GM23248 (cell line): ENCODE results near the gene CFAP119. TPM values are rescaled to one million over a fixed set of nuclear protein-coding genes. Genes with fewer than 3 reads are reported as not detected.

Experiments used
- DNase-seq: peaks from one replicate; pipeline ENCODE4 v3.0.0-alpha.2; 2015
- H2AFZ ChIP-seq: fragments of 200-600 bp; sonication (generic); 2 replicates; pipeline ENCODE4 v1.6.1; 2016; ENCODE audit warnings: antibody characterized with exemption
- H3F3A ChIP-seq: fragments of 200-600 bp; sonication (generic); 2 replicates; pipeline ENCODE4 v1.6.1; 2016; ENCODE audit warnings: mild to moderate bottlenecking, antibody characterized with exemption, mixed run types; ENCODE audit not compliant: insufficient read depth
- H3K27ac ChIP-seq: fragments of 200-600 bp; sonication (generic); 2 replicates; pipeline ENCODE4 v1.5.1; 2016; ENCODE audit warnings: mild to moderate bottlenecking
- H3K27me3 ChIP-seq: fragments of 200-600 bp; sonication (generic); replicated peaks from 2 replicates; pipeline ENCODE4 v1.6.1; 2016; ENCODE audit warnings: mild to moderate bottlenecking; ENCODE audit not compliant: insufficient read depth
- H3K36me3 ChIP-seq: fragments of 200-600 bp; sonication (generic); 2 replicates; pipeline ENCODE4 v1.6.1; 2016; ENCODE audit warnings: low read depth, mild to moderate bottlenecking
- H3K4me1 ChIP-seq: fragments of 200-600 bp; sonication (generic); 2 replicates; pipeline ENCODE4 v1.6.1; 2016; ENCODE audit warnings: mild to moderate bottlenecking; ENCODE audit not compliant: insufficient read depth
- H3K4me2 ChIP-seq: fragments of 200-600 bp; sonication (generic); one replicate; pipeline ENCODE4 v1.6.1; 2016; ENCODE audit warnings: mild to moderate bottlenecking; ENCODE audit not compliant: unreplicated experiment
- H3K4me3 ChIP-seq: fragments of 200-600 bp; sonication (generic); 2 replicates; pipeline ENCODE4 v1.5.1; 2016; ENCODE audit warnings: mild to moderate bottlenecking
- H3K79me2 ChIP-seq: fragments of 200-600 bp; sonication (generic); 2 replicates; pipeline ENCODE4 v1.6.1; 2016; ENCODE audit warnings: mild to moderate bottlenecking; ENCODE audit not compliant: insufficient read depth
- H3K9ac ChIP-seq: fragments of 200-600 bp; sonication (generic); 2 replicates; pipeline ENCODE4 v1.6.1; 2016; ENCODE audit warnings: mild to moderate bottlenecking
- H3K9me2 ChIP-seq: fragments of 200-600 bp; sonication (generic); 2 replicates; pipeline ENCODE4 v1.6.1; 2016; ENCODE audit warnings: mixed run types, mild to moderate bottlenecking, moderate library complexity; ENCODE audit not compliant: insufficient read depth
- H3K9me3 ChIP-seq: fragments of 200-600 bp; sonication (generic); one replicate; pipeline ENCODE4 v1.6.1; 2017; ENCODE audit warnings: low read depth
- H4K20me1 ChIP-seq: fragments of 200-600 bp; sonication (generic); 2 replicates; pipeline ENCODE4 v1.6.0; 2016; ENCODE audit not compliant: insufficient read depth
- EZH2 ChIP-seq: fragments of 200-600 bp; sonication (generic); IDR thresholded peaks from 2 replicates; pipeline ENCODE4 v1.6.1; 2018; ENCODE audit warnings: antibody characterized with exemption, mild to moderate bottlenecking; ENCODE audit not compliant: insufficient read depth, poor library complexity, severe bottlenecking
- EZH2phosphoT487 ChIP-seq: fragments of 200-600 bp; sonication (generic); IDR thresholded peaks from 2 replicates; pipeline ENCODE4 v1.6.1; 2018; ENCODE audit warnings: antibody characterized with exemption, moderate library complexity, mild to moderate bottlenecking, low read depth; ENCODE audit not compliant: insufficient read depth
- WGBS, 2 experiments: methylation state at CpG; one replicate each; pipeline ENCODE4 v1.1.6; 2015 to 2017; ENCODE audit warnings: low lambda C conversion rate in 2 of 2, low coverage in 1 of 2; ENCODE audit errors: missing lambda C conversion rate in 2 of 2; 5-methylcytosine and 5-hydroxymethylcytosine counted together
- in situ Hi-C: fragments of 300-500 bp; cut with MboI; formaldehyde crosslinking; loops from 2 replicates; pipeline ENCODE4 v1.15.0; 2020
- polyA plus RNA-seq: library from polyadenylated mRNA; unstranded; fragments of >200 nt; fragmentation: Nextera tagmentation; extraction: Ambion mirVana; gene quantifications from 2 replicates; pipeline ENCODE4 v1.2.1, GENCODE V29; 2016
- total RNA-seq: library from RNA; depleted of rRNA; stranded (reverse); fragments of >200 nt; shearing (Covaris generic); gene quantifications from 2 replicates; pipeline ENCODE4 v1.2.3, GENCODE V29; 2014

The CFAP119 gene
- total and polyA plus RNA-seq, 2 experiments from 2014 or later, result 2.7 to 4.6 TPM

DNA sequence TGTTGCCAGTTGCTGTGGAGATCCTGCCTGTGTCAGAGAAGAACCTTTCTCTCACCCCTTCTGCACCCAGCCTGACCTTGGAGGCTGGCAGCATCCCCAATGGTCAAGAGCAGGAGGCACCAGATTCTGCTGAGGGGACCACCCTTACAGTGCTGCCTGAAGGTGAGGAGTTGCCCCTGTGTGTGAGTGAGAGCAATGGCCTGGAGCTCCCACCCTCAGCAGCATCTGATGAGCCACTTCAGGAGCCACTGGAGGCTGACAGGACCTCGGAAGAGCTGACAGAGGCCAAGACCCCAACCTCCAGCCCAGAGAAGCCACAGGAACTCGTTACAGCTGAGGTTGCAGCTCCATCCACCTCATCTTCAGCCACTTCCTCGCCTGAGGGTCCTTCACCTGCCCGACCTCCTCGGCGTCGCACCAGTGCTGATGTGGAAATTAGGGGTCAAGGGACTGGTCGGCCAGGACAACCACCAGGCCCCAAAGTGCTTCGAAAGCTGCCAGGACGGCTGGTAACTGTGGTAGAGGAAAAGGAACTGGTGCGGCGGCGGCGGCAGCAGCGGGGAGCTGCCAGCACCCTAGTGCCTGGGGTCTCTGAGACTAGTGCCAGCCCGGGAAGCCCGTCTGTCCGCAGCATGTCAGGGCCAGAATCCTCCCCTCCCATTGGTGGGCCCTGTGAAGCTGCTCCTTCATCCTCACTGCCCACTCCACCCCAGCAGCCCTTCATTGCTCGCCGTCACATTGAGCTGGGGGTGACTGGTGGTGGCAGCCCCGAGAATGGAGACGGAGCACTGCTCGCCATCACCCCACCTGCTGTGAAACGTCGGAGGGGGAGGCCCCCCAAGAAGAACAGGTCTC, 23.8 kb downstream of the CFAP119 start:
- Histone ChIP-seq H3K27me3 (no peaks in the 10 kb centered on the region), H3K4me2 (no peak overlapping the region), H2AFZ (no peak overlapping the region), H3K27ac (no peak overlapping the region), H3K36me3 (peaks cover 49% of the 10 kb centered on the region), H3K79me2 (peaks cover 20% of the 10 kb centered on the region; the same call in 1 of the 2 replicates), H3F3A (peaks cover 14% of the 10 kb centered on the region), H3K9ac (no peak overlapping the region), H4K20me1 (no peaks in the 10 kb centered on the region), H3K9me3 (no peaks in the 10 kb centered on the region), H3K9me2 (no peaks in the 10 kb centered on the region), H3K4me3 (no peak overlapping the region), H3K4me1 (peaks cover 24% of the 10 kb centered on the region)
- WGBS, 2 experiments, result 92% methylated on average over 25 of the region's 25 CpGs
- no peak for TF ChIP-seq EZH2
- no peak for TF ChIP-seq EZH2phosphoT487
- in situ Hi-C loops, result no loop called here
- DNase-seq, result no peak

DNA sequence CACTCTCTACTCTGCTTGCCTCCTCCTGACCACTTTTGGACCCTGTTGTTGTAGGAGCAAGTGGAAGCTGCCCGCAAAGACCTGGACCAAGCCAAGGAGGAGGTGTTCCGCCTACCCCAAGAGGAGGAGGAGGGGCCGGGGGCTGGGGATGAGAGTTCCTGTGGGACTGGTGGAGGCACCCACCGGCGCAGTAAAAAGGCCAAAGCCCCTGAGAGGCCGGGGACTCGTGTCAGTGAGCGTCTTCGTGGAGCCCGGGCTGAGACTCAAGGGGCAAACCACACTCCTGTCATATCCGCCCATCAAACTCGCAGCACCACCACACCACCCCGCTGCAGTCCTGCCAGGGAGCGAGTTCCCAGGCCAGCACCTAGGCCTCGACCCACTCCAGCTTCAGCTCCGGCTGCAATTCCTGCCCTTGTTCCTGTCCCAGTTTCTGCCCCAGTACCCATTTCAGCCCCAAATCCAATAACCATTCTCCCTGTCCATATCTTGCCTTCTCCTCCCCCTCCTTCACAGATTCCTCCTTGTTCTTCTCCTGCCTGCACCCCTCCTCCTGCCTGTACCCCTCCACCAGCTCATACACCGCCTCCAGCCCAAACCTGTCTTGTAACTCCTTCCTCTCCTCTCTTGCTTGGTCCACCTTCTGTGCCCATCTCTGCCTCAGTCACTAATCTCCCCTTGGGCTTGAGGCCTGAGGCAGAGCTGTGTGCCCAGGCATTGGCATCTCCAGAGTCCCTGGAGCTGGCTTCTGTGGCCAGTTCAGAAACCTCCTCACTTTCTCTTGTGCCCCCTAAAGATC, 24.7 kb downstream of the CFAP119 start:
- no peak for TF ChIP-seq EZH2phosphoT487
- TF ChIP-seq EZH2, result no peak
- Histone ChIP-seq H3K9me3 (no peaks in the 10 kb centered on the region), H2AFZ (no peak overlapping the region), H3K4me1 (peaks cover 24% of the 10 kb centered on the region), H3K9ac (no peak overlapping the region), H4K20me1 (no peaks in the 10 kb centered on the region), H3K36me3 (peaks cover 52% of the 10 kb centered on the region), H3K4me2 (no peak overlapping the region), H3K4me3 (no peak overlapping the region), H3K27ac (no peak overlapping the region), H3K9me2 (no peaks in the 10 kb centered on the region), H3K79me2 (peaks cover 22% of the 10 kb centered on the region; the same call in 1 of the 2 replicates), H3F3A (peaks cover 13% of the 10 kb centered on the region), H3K27me3 (no peaks in the 10 kb centered on the region)
- DNase-seq, result no peak
- in situ Hi-C loops, result no loop called here
- WGBS, 2 experiments, result 90 to 96% methylated on average over 9 to 17 of the region's 17 CpGs

DNA sequence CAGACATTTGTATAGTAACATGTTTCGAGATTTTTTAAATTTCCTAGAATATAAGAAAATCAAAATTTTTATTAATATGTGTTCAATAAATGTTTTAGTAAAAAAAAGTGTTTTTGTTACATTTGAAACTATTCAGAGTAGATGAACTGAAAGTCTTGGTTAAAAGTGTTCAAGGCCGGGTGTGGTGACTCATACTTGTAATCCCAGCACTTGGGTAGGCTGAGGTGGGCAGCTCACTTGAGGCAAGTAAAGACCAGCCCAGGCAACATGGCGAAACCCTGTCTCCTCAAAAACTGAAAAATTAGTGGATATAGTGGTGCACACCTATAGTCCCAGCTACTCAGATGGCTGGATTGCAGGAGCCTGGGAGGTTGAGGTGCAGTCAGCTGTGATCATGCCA, 30.5 kb downstream of the CFAP119 start:
- no peaks in the 10 kb centered on the region for H3K27me3 ChIP-seq
- no peak for DNase-seq
- H3F3A ChIP-seq, result 0 out of 2 replicates have a peak, but pooled peaks cover 5% of the 10 kb centered on the region
- no peaks in the 10 kb centered on the region for H3K9me2 ChIP-seq
- no peaks in the 10 kb centered on the region for H3K4me1 ChIP-seq
- H3K36me3 ChIP-seq, result peaks cover 63% of the 10 kb centered on the region
- 97 to 98% methylated on average over 3 of the region's 3 CpGs for WGBS, 2 experiments
- H3K4me2 ChIP-seq, result no peak overlapping the region
- no peak overlapping the region for H3K9ac ChIP-seq
- in situ Hi-C loops, result no loop called here
- TF ChIP-seq EZH2 (no peak), EZH2phosphoT487 (no peak)
- no peak overlapping the region for H2AFZ ChIP-seq
- H3K79me2 ChIP-seq, result peaks cover 56% of the 10 kb centered on the region
- H3K27ac ChIP-seq, result no peak overlapping the region
- no peaks in the 10 kb centered on the region for H4K20me1 ChIP-seq
- no peak overlapping the region for H3K4me3 ChIP-seq
- H3K9me3 ChIP-seq, result no peaks in the 10 kb centered on the region

DNA sequence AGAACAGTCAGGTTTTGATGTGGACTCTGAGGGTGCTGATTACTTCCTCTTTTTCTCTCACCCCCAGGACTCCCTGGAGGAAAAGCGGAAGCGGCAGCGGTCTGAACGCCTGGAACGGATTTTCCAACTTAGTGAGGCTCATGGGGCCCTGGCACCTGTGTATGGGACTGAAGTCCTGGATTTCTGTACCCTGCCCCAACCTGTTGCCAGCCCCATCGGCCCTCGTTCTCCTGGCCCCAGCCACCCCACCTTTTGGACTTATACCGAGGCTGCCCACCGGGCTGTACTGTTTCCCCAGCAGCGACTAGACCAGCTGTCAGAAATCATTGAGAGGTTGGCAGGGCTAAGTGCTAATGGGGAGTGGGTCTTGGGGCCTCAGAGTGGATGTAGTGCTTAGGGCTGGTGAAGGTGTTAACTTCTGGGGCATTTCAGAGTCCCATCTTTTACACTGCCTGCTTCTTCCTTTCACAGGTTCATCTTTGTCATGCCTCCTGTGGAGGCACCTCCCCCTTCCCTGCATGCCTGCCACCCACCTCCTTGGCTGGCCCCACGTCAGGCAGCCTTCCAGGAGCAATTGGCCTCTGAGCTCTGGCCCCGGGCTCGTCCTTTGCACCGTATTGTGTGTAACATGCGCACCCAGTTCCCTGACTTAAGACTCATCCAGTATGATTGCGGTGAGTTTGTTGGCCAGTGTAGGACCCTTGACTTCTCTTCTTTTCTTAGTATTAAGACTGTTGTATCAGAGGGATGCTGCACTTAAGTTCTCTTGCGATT, 32.8 kb downstream of the CFAP119 start:
- no peak overlapping the region for H3K9ac ChIP-seq

More for the DNA sequence above, 32.8 kb downstream of the CFAP119 start:
- H3K4me1 ChIP-seq, result no peaks in the 10 kb centered on the region
- H3K27ac ChIP-seq, result no peak overlapping the region
- H3K4me2 ChIP-seq, result no peak overlapping the region
- no peak for DNase-seq
- no peaks in the 10 kb centered on the region for H4K20me1 ChIP-seq
- H3F3A ChIP-seq, result 0 out of 2 replicates have a peak, but pooled peaks cover 5% of the 10 kb centered on the region
- H2AFZ ChIP-seq, result no peak overlapping the region
- H3K27me3 ChIP-seq, result no peaks in the 10 kb centered on the region
- TF ChIP-seq EZH2phosphoT487, result no peak
- TF ChIP-seq EZH2, result no peak
- peaks cover 68% of the 10 kb centered on the region for H3K79me2 ChIP-seq
- no peak overlapping the region for H3K4me3 ChIP-seq
- peaks cover 57% of the 10 kb centered on the region for H3K36me3 ChIP-seq
- in situ Hi-C loops, result no loop called here
- no peaks in the 10 kb centered on the region for H3K9me2 ChIP-seq
- WGBS, 2 experiments, result 90 to 93% methylated on average over 17 of the region's 17 CpGs
- no peaks in the 10 kb centered on the region for H3K9me3 ChIP-seq
